Nephron progenitor cell (in vitro differentiated cells): ENCODE data around the gene DMPK.

Experiments
- DNase-seq: peaks from one replicate; pipeline ENCODE4 v3.0.0; 2021
- H3K27ac Mint-ChIP-seq: 2 replicates; pipeline ENCODE4 v1.8.0; 2021; ENCODE audit warnings: mild to moderate bottlenecking, moderate library complexity, mixed read lengths
- H3K27me3 Mint-ChIP-seq: 2 replicates; pipeline ENCODE4 v1.8.0; 2021; ENCODE audit warnings: mild to moderate bottlenecking, low read depth, mixed read lengths; ENCODE audit not compliant: poor library complexity
- H3K36me3 Mint-ChIP-seq: 2 replicates; pipeline ENCODE4 v1.8.0; 2021; ENCODE audit warnings: low read depth, mixed read lengths
- H3K4me1 Mint-ChIP-seq: 2 replicates; pipeline ENCODE4 v1.8.0; 2021; ENCODE audit warnings: mixed read lengths
- H3K4me3 Mint-ChIP-seq: 2 replicates; pipeline ENCODE4 v1.8.0; 2021; ENCODE audit warnings: mild to moderate bottlenecking, moderate library complexity, mixed read lengths
- H3K9me3 Mint-ChIP-seq: 2 replicates; pipeline ENCODE4 v1.8.0; 2021; ENCODE audit warnings: mild to moderate bottlenecking, moderate library complexity, mixed read lengths
- TF ChIP-seq, protein P1 (sequence below): fragments of 200-600 bp; sonication (generic); IDR thresholded peaks from 2 replicates; pipeline ENCODE4 v1.5.0; 2021; ENCODE audit warnings: antibody characterized with exemption

DMPK gene

DNA sequence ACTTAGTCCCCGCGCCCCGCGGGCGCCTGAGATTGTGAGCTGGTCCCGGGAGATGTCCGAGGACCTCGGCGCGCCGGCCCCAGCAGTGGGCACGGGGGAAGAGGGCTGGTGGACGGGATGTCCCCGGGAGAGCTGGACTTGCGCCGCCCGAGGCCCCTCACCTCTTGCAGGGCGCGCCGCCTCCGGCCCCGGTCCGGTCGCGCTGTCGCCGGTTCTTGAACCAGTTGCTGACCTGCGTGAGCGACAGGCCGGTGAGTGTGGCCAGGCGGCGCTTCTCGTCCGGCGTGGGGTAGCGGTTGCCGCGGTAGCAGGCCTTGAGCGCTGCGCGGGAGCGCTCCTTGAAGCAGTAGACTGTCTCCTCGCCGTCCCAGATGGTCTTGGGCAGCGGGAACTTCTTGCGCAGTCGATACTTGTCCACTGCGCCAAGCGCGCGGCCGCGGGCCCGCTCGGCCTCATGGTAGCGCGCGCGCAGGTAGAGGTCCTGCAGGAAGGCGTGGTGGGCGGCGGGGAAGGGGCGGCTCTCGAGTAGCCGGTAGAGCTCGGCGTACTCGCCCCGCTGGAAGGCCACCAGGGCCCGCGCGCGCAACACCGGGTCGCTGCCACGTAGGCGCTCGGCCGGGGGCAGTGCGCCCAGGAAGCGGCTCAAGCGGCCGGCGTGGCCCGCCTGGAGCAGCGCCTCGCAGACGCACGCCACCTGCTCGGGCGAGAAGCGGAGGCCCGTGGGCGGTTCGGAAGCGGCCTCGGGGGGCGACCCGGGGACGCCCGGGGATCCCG is 14.2 kb downstream of the DMPK start:
- Mint-ChIP-seq H3K9me3 (no peaks in the 10 kb centered on the region), H3K4me3 (peak overlapping the region; percentile 90), H3K27ac (peak overlapping the region; percentile 88), H3K27me3 (no peaks in the 10 kb centered on the region), H3K36me3 (peaks cover 4% of the 10 kb centered on the region), H3K4me1 (peaks cover 48% of the 10 kb centered on the region)
- DNase-seq = peak; percentile 66
- TF ChIP-seq, protein P1, sequence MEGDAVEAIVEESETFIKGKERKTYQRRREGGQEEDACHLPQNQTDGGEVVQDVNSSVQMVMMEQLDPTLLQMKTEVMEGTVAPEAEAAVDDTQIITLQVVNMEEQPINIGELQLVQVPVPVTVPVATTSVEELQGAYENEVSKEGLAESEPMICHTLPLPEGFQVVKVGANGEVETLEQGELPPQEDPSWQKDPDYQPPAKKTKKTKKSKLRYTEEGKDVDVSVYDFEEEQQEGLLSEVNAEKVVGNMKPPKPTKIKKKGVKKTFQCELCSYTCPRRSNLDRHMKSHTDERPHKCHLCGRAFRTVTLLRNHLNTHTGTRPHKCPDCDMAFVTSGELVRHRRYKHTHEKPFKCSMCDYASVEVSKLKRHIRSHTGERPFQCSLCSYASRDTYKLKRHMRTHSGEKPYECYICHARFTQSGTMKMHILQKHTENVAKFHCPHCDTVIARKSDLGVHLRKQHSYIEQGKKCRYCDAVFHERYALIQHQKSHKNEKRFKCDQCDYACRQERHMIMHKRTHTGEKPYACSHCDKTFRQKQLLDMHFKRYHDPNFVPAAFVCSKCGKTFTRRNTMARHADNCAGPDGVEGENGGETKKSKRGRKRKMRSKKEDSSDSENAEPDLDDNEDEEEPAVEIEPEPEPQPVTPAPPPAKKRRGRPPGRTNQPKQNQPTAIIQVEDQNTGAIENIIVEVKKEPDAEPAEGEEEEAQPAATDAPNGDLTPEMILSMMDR = no peak

DNA sequence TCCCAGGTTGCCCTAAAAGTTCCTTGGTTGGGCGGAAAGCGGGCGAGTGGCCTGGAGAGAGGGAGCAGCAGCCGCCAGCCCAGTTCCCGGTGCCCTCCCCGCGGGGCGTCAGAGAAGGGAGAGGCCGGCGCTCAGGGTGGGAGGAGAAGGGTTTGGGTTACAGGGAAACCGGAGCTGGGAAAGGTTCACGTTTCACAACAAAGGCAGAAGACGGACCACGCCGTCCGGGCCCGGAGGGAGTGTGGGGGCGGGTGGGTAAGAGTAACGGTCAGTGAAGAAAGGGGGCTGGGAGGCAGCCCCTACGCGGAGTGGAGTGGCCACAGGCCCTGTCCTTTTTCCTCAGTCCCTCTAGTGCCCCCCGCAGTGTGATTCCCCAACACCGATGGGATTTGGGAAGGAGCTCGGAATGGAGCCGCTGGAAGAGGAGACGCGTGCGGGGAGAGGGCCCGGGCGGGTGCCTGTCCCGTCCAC is 14.8 kb downstream of the DMPK start:
- Mint-ChIP-seq H3K27me3 (no peaks in the 10 kb centered on the region), H3K4me3 (peak overlapping the region; percentile 90), H3K27ac (peak overlapping the region; percentile 88), H3K9me3 (no peaks in the 10 kb centered on the region), H3K36me3 (peaks cover 4% of the 10 kb centered on the region), H3K4me1 (peaks cover 47% of the 10 kb centered on the region)
- DNase-seq = peak; percentile 84
- TF ChIP-seq, protein P1 = no peak

DNA sequence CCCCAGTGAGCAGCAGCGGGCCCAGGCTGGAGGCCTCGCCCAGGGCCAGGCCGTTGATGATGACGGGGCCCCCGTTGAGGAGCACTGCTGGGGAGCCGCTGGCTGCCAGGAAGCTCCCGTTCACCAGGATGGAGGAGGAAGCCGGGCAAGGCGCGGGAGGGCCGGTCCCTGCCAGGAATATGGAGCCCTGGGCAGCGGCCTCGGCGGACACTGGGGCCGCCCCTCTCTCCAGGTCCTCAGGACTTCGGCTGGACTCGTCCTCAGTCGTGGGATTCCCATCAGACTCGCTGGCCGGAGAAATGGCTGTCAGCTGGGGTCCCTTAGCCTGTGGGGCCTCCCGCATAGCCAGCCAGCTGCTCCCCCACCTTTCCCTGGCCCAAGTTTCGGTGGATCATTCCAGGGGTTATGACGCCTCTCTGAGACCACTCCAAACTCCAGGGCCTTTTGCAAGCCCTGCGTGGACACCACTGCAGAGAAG is 15.4 kb downstream of the DMPK start:
- peaks cover 42% of the 10 kb centered on the region for H3K4me1 Mint-ChIP-seq
- H3K36me3 Mint-ChIP-seq = no peaks in the 10 kb centered on the region
- no peaks in the 10 kb centered on the region for H3K9me3 Mint-ChIP-seq
- DNase-seq = peak; percentile 42
- peak overlapping the region; percentile 88 for H3K27ac Mint-ChIP-seq
- H3K27me3 Mint-ChIP-seq = no peaks in the 10 kb centered on the region
- TF ChIP-seq, protein P1 = no peak
- peak overlapping the region; percentile 90 for H3K4me3 Mint-ChIP-seq

DNA sequence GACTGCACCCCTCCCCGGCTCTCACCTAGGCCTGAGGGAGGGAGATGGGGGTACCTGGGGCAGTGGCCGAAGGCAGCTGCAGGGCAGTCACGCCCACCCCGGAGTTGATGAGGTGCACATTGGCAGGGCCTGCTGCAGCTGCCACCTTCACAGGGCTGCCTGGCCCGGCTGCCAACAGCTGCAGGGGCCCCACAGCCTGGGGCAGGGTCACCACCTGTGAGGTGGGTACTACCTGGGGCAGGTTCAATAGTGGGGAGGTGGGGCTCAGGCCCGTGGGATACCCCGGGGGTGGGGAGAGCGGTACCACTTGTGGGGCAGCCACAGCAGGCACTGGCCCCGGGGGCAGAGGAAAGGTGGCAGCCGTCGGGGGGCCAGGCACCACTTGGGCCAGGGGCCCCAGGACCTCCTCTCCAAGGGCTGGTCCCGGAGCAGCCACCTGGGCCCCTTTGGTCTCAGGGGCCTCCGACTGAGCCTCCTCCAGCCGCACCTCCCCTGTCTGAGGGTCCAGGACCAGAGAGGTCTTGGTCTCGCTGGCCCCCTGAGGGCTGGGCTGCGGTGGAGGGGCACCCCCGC is 15.9 kb downstream of the DMPK start:
- Mint-ChIP-seq H3K27me3 (no peaks in the 10 kb centered on the region), H3K36me3 (no peaks in the 10 kb centered on the region), H3K9me3 (no peaks in the 10 kb centered on the region), H3K4me3 (no peak overlapping the region), H3K4me1 (peaks cover 40% of the 10 kb centered on the region), H3K27ac (no peak overlapping the region)
- TF ChIP-seq, protein P1 = no peak
- DNase-seq = no peak

DNA sequence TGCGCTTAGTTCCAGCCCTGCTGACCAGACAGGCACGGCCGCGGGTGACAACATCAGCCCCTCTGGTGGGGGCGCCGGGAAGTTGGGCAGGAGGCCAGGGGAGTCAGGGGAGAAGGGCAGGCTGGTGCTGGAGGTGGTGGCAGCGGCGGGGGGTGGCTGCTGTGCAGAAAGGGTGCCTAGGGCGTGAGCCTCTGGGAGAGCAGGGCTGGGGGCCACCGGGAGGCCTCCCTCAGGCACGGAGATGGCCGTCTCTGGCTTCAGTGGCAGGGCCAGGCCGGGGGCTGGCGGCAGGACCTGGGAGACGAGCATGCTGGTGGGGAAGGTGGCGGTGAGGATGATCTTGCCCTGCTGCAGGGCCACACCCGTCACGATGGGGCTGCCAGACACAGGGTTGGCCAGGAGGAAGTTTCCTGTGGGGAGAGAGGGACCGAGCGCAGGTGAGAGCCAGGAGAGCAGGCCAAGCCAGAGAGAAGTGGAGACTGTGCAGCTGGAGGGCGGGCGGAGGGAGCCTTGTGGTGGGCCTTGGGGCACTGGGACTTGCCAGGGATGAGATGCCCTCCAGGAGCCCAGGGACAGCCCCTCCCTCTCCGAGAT is 16.5 kb downstream of the DMPK start:
- TF ChIP-seq, protein P1 = no peak
- DNase-seq = no peak
- peak overlapping the region; percentile 61 for H3K4me3 Mint-ChIP-seq
- H3K4me1 Mint-ChIP-seq = peaks cover 34% of the 10 kb centered on the region
- no peaks in the 10 kb centered on the region for H3K36me3 Mint-ChIP-seq
- peak overlapping the region; percentile 32 for H3K27ac Mint-ChIP-seq
- H3K27me3 Mint-ChIP-seq = no peaks in the 10 kb centered on the region
- no peaks in the 10 kb centered on the region for H3K9me3 Mint-ChIP-seq
